Natural killer cell (primary cell): ENCODE measurements around the gene FAM25G. TPM values are rescaled to one million over a fixed set of nuclear protein-coding genes. Genes with fewer than 3 reads are reported as not detected.

Experiments
- ATAC-seq, 3 donors: fragments of 150-1000 bp in 2 of 3; fragments of 200-7000 bp in 1 of 3; cut with Tn5 transposase; 1 replicate in 1 of 3; 2 replicates in 2 of 3; pipeline ENCODE4 v1.10.0; 2021; ENCODE audit warnings: mild to moderate bottlenecking in 2 of 3, moderate library complexity in 2 of 3
- DNase-seq, 2 donors: peaks; one replicate each; pipeline versions ENCODE4 v3.0.0 to v3.0.0-alpha.2; 2013 to 2021; ENCODE audit warnings: mixed read lengths in 1 of 2
- H3K27ac ChIP-seq: one replicate; pipeline ENCODE4 v1.5.1; 2013; ENCODE audit warnings: mild to moderate bottlenecking, low read length
- H3K27me3 ChIP-seq: one replicate; pipeline ENCODE4 v1.6.1; 2013; ENCODE audit warnings: low read length; ENCODE audit not compliant: control insufficient read depth, insufficient read depth
- H3K36me3 ChIP-seq: one replicate; pipeline ENCODE4 v1.6.1; 2013; ENCODE audit warnings: low read length; ENCODE audit not compliant: control insufficient read depth, insufficient read depth
- H3K4me1 ChIP-seq: one replicate; pipeline ENCODE4 v1.6.1; 2013; ENCODE audit warnings: low read length; ENCODE audit not compliant: control insufficient read depth, insufficient read depth
- H3K4me3 ChIP-seq: one replicate; pipeline ENCODE4 v1.5.1; 2013; ENCODE audit warnings: low read length
- H3K9me3 ChIP-seq: one replicate; pipeline ENCODE4 v1.6.1; 2013; ENCODE audit warnings: low read length; ENCODE audit not compliant: control insufficient read depth, insufficient read depth
- H3K27ac Mint-ChIP-seq, 2 donors: one replicate each; pipeline ENCODE4 v1.8.0; 2022; ENCODE audit warnings: mild to moderate bottlenecking in 2 of 2, mixed read lengths in 2 of 2, moderate library complexity in 1 of 2
- H3K27me3 Mint-ChIP-seq, 2 donors: one replicate each; pipeline ENCODE4 v1.8.0; 2022; ENCODE audit warnings: low read depth in 2 of 2, mixed read lengths in 2 of 2
- H3K36me3 Mint-ChIP-seq: one replicate; pipeline ENCODE4 v1.8.0; 2022; ENCODE audit warnings: mixed read lengths
- H3K4me1 Mint-ChIP-seq, 2 donors: one replicate each; pipeline ENCODE4 v1.8.0; 2022; ENCODE audit warnings: mixed read lengths in 2 of 2
- H3K4me3 Mint-ChIP-seq: one replicate; pipeline ENCODE4 v1.8.0; 2022; ENCODE audit warnings: mild to moderate bottlenecking, moderate library complexity, mixed read lengths
- H3K9me3 Mint-ChIP-seq, 2 donors: one replicate each; pipeline ENCODE4 v1.8.0; 2022; ENCODE audit warnings: mixed read lengths in 2 of 2
- WGBS: methylation state at CpG from one replicate; pipeline ENCODE4 v1.1.7; 2013; ENCODE audit warnings: missing lambda C conversion rate; ENCODE audit not compliant: insufficient coverage; 5-methylcytosine and 5-hydroxymethylcytosine counted together
- intact Hi-C: fragments of 100-400 bp; cut with micrococcal nuclease; formaldehyde crosslinking; loops from one replicate; pipeline ENCODE4 v1.14.2; 2022
- total RNA-seq, 4 donors: library from RNA; stranded (reverse); fragments of 120-200 nt in 1 of 4; gene quantifications; one replicate each; pipeline versions ENCODE4 v1.2.3 to v1.2.4, GENCODE V29; 2013 to 2022
- TF ChIP-seq, protein P1 (sequence below): fragments of 200-600 bp; IDR thresholded peaks from one replicate; pipeline ENCODE4 v1.8.0; 2022; ENCODE audit warnings: antibody characterized with exemption

Gene FAM25G
- total RNA-seq, 3 donors from 2014 or later (not counting 1 experiment from before 2014, with no cell fraction given), result not detected

DNA sequence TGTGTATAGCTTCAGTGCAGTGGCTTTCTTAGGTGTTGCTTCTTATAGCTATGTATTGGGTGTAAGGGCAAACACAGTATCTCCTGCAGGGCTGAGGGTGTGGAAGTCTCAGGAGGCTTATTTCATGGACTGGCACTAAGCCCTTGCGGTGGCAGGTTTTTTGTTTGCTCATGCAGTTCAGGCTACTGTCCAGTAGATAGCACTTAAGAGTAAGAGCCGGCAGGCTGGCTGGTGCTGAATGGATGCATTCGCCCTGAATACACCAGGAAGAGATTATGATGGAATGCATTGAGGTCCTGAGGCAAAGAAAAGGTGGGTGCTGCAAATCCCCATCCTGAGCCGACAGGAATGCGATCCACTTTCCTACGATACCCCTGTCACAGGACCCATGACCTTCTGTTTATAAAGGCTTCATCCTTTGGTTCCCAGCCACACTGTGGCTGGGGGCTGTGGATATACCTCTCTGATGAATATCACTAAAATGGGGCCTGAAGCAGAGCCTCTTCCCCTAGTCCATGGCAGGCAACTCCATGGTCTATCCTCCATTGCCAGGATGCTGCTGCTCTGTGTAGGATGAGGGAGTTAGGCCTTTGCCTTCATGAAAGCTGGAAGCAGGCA, 52.5 kb downstream of the FAM25G start:
- Histone ChIP-seq H3K36me3 (no peaks in the 10 kb centered on the region), H3K4me3 (no peak overlapping the region), H3K27me3 (no peaks in the 10 kb centered on the region), H3K4me1 (no peaks in the 10 kb centered on the region), H3K27ac (no peak overlapping the region), H3K9me3 (no peaks in the 10 kb centered on the region)
- H3K4me3 Mint-ChIP-seq, result no peak overlapping the region
- H3K4me1 Mint-ChIP-seq, result no peaks in the 10 kb centered on the region
- peaks cover 16 to 18% of the 10 kb centered on the region in 2 donors for H3K27me3 Mint-ChIP-seq
- WGBS, result 78% methylated on average over 6 of the region's 6 CpGs
- DNase-seq (peak in 1 of 2 donors; percentile 7), ATAC-seq (no peak)
- H3K27ac Mint-ChIP-seq, result no peak overlapping the region
- TF ChIP-seq, protein P1, sequence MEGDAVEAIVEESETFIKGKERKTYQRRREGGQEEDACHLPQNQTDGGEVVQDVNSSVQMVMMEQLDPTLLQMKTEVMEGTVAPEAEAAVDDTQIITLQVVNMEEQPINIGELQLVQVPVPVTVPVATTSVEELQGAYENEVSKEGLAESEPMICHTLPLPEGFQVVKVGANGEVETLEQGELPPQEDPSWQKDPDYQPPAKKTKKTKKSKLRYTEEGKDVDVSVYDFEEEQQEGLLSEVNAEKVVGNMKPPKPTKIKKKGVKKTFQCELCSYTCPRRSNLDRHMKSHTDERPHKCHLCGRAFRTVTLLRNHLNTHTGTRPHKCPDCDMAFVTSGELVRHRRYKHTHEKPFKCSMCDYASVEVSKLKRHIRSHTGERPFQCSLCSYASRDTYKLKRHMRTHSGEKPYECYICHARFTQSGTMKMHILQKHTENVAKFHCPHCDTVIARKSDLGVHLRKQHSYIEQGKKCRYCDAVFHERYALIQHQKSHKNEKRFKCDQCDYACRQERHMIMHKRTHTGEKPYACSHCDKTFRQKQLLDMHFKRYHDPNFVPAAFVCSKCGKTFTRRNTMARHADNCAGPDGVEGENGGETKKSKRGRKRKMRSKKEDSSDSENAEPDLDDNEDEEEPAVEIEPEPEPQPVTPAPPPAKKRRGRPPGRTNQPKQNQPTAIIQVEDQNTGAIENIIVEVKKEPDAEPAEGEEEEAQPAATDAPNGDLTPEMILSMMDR, result no peak
- intact Hi-C loops, result no loop called here
- no peaks in the 10 kb centered on the region for H3K36me3 Mint-ChIP-seq
- peaks cover 0 to 7% of the 10 kb centered on the region in 2 donors for H3K9me3 Mint-ChIP-seq

Other genes with a start within 250 kb of the FAM25G start
- not detected for gene GDF10, start 191.5 kb downstream of the FAM25G start, total RNA-seq
- not detected for gene GDF2, start 169.2 kb downstream of the FAM25G start, total RNA-seq
- not detected for gene RBP3, start 143.3 kb downstream of the FAM25G start, total RNA-seq
- gene ZNF488, start 107.4 kb downstream of the FAM25G start, total RNA-seq, result not detected
- gene ANXA8, start 7.6 kb downstream of the FAM25G start, total RNA-seq, result not detected
- 10 to 100 TPM in 1 of 3 donors, 1 to 10 TPM in 2; 4.6 to 11.1 (median 8.7) TPM for gene AGAP9, start 31.9 kb upstream of the FAM25G start, total RNA-seq